AG04450 (cell line): Measurements from ENCODE around the gene AMPD2. TPM values are rescaled to one million over a fixed set of nuclear protein-coding genes. Genes with fewer than 3 reads are reported as not detected.

Source experiments
- CTCF ChIA-PET: fragments of 300-600, 350-600 bp; formaldehyde crosslinking; extraction: SDS; loops from one replicate; lab custom pipeline; 2022; ENCODE audit warnings: antibody characterized with exemption, inconsistent platforms; lab: Charles Lee
- POLR2A ChIA-PET: fragments of 350-600 bp; formaldehyde crosslinking; extraction: SDS; loops from one replicate; lab custom pipeline; 2021; ENCODE audit warnings: antibody characterized with exemption, inconsistent platforms; lab: Yijun Ruan, JAX
- DNase-seq: peaks from one replicate; pipeline ENCODE4 v3.0.0-alpha.2; 2011; ENCODE audit warnings: low read depth, low spot score
- H3K27ac ChIP-seq: one replicate; pipeline ENCODE4 v1.5.1; 2012; ENCODE audit warnings: low read depth, low read length, control low read depth
- H3K27me3 ChIP-seq: one replicate; pipeline ENCODE4 v1.6.0; 2012; ENCODE audit warnings: low read length; ENCODE audit not compliant: control insufficient read depth, insufficient read depth
- H3K4me3 ChIP-seq: 2 replicates; pipeline ENCODE4 v1.5.1; 2011; ENCODE audit warnings: mild to moderate bottlenecking, low read depth, low read length, control low read depth
- H3K9me3 ChIP-seq: 2 replicates; pipeline ENCODE4 v1.5.1; 2012; ENCODE audit warnings: low read length; ENCODE audit not compliant: control insufficient read depth, insufficient read depth
- CTCF ChIP-seq: IDR thresholded peaks from 2 replicates; pipeline ENCODE4 v1.5.1; 2011; ENCODE audit warnings: low read depth, low read length, control low read depth, inconsistent platforms
- polyA plus RNA-seq: library from polyadenylated mRNA; depleted of rRNA; stranded (reverse); fragments of >200 nt; gene quantifications from 2 replicates; pipeline ENCODE4 v1.2.3, GENCODE V29; 2011

The AMPD2 gene
- polyA plus RNA-seq, 1 experiment, result 35.4 TPM

- no peak overlapping the region for H3K27ac ChIP-seq
- no peak for TF ChIP-seq CTCF
- CTCF ChIA-PET, result no interaction called here
- POLR2A ChIA-PET, result no interaction called here
- H3K27me3 ChIP-seq, result no peaks in the 10 kb centered on the region
- DNase-seq, result no peak
- no peak overlapping the region for H3K4me3 ChIP-seq
- H3K9me3 ChIP-seq, result no peaks in the 10 kb centered on the region
Observed at GRCh38 chr1:109603229-109603628, 16.4 kb upstream of the AMPD2 start.

GRCh38 chr1:109605381-109605780 lies 14.3 kb upstream of the AMPD2 start:
- CTCF ChIA-PET, result interaction anchor here (1.1 to 2.0 kb wide), 3 partner anchors 35 to 115 kb away, joined by 4 to 5 read pairs (median 5); no protein-coding TSS in a partner anchor

GRCh38 chr1:109609881-109610280 lies 9.8 kb upstream of the AMPD2 start:
- Histone ChIP-seq H3K4me3 (no peak overlapping the region), H3K9me3 (no peaks in the 10 kb centered on the region), H3K27ac (no peak overlapping the region), H3K27me3 (no peaks in the 10 kb centered on the region)
- TF ChIP-seq CTCF, result no peak
- DNase-seq, result no peak
- POLR2A ChIA-PET, result interaction anchor here (1.0 kb wide), 1 partner anchor 11 kb away, joined by 3 read pairs; no protein-coding TSS in a partner anchor
- CTCF ChIA-PET, result interaction anchor here (0.6 kb wide), 1 partner anchor 290 kb away, joined by 3 read pairs; no protein-coding TSS in a partner anchor

More at GRCh38 chr1:109605381-109605780, 14.3 kb upstream of the AMPD2 start:
- no peak overlapping the region for H3K4me3 ChIP-seq
- no peaks in the 10 kb centered on the region for H3K27me3 ChIP-seq
- TF ChIP-seq CTCF, result no peak
- no peak for DNase-seq
- no peak overlapping the region for H3K27ac ChIP-seq
- POLR2A ChIA-PET, result interaction anchor here (0.6 kb wide), 1 partner anchor 41 kb away, joined by 5 read pairs; no protein-coding TSS in a partner anchor
- H3K9me3 ChIP-seq, result no peaks in the 10 kb centered on the region

- POLR2A ChIA-PET, result interaction anchor here (0.6 to 1.1 kb wide), 4 partner anchors 9 to 312 kb away, joined by 3 to 4 read pairs (median 3); partner anchors contain the start of genes AMPD2, GNAI3 and GNAT2
Observed at GRCh38 chr1:109610609-109611307, 8.9 kb upstream of the AMPD2 start.

More at GRCh38 chr1:109610609-109611307, 8.9 kb upstream of the AMPD2 start:
- TF ChIP-seq CTCF, result no peak
- CTCF ChIA-PET, result interaction anchor here (1.0 kb wide), 1 partner anchor 19 kb away, joined by 4 read pairs; no protein-coding TSS in a partner anchor
- Histone ChIP-seq H3K27ac (peak overlapping the region; percentile 57), H3K9me3 (no peaks in the 10 kb centered on the region), H3K27me3 (no peaks in the 10 kb centered on the region), H3K4me3 (no peak overlapping the region)
- DNase-seq, result peak; percentile 21
